RCC 7860 (cell line): ENCODE measurements around the gene AK1.

ENCODE experiments used
- DNase-seq: peaks from one replicate; pipeline ENCODE4 v3.0.0-alpha.2; 2015; ENCODE audit warnings: low spot score
- FAIRE-seq: peaks from 2 replicates; lab custom pipeline; 2012; peaks lifted over from hg19 to GRCh38; lab: Jason Lieb, UNC

AK1 gene

DNA sequence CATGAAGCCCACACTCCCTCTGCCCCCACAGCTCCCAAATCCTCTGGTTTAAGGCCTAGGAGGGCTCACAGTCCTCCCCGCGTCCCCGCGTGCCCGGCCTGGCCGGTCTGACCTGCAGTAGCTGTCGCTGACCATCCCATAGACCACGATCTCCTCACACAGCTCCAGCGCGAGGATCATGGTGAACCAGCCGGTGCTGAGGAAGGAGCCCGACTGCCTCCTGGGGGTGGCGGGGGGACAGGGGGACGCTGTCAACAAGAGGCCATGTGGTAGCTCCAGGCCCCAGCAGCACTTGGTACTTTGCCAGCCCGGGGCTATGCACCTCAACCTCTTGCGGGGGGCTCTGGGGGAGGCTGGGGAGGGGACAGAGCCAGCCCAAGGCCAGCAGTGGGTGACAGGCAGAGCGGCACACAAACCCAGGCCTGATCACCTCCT is 32.4 kb upstream of the AK1 start:
- no peak for DNase-seq
- FAIRE-seq = no peak

DNA sequence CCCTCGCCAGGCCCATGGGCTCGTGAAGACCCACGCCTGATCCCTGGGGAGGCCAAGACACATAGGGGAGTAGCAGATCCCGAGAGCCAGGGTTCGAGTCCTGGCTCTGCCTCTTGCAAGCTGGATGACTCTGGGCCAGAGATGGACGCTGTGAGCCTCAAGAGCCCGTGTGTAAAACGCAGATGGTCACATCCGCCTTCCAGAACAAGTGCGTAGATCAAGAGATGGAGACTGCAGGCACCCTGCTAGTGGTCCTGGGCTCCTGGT is 31.1 kb upstream of the AK1 start:
- no peak for FAIRE-seq
- no peak for DNase-seq

DNA sequence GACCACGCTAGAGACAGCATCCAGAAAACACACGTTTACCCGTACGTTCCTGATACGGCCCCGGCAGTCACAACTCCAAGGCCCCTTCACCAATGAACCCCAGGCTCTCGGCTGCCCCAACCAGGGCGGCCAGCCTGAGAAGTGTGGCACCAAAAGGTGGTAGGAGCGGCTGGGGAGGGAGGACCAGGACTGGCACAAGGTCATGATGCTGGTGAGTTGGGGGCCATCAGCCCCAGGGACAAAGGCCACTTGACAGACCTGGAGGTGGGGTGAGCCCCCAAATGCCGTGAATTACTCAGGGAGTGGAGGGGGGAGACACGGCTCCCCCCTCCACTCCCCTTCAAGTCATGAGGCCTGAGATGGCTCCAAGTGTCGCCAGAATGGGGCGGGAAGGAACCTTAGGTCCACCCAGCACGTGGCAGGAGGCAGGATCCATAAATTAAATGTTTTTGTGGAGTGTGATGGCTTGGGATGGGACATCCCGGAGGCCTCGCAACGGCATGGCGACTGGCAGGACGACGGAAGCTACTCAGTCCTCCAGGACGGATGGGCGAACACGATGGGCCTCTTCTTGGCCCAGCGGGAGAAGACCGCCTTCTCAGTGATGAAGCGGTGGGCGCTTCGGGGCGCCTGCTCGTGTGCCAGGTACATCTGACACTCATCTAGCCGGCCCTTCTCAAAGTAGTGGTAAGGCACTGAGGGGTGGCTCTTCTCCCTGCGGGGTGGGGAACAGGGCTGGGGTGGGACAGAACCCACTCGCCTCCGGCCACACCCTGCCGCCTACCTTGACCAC is 30.6 kb upstream of the AK1 start:
- no peak for FAIRE-seq
- no peak for DNase-seq

DNA sequence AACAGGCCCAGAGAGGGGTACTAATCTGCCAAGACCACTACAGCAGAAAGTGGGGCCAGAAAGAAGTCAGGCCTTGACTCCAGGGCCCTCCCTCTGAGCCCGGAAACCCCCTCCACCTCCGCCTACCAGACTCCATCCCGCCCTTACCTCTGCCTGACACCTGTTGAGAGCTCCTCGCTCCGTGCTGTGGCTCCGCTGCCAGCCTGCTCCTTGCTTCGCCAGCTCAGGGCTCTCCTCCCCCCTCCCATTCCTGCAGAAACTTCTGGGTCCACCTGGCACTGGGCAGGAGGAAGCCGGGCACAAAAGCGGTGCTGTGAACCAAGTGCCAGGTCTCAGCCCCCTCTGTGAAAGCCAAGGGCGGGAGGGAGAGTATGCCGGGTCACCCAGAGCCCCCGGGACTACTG is 28.3 kb upstream of the AK1 start:
- FAIRE-seq (no peak), DNase-seq (no peak)

DNA sequence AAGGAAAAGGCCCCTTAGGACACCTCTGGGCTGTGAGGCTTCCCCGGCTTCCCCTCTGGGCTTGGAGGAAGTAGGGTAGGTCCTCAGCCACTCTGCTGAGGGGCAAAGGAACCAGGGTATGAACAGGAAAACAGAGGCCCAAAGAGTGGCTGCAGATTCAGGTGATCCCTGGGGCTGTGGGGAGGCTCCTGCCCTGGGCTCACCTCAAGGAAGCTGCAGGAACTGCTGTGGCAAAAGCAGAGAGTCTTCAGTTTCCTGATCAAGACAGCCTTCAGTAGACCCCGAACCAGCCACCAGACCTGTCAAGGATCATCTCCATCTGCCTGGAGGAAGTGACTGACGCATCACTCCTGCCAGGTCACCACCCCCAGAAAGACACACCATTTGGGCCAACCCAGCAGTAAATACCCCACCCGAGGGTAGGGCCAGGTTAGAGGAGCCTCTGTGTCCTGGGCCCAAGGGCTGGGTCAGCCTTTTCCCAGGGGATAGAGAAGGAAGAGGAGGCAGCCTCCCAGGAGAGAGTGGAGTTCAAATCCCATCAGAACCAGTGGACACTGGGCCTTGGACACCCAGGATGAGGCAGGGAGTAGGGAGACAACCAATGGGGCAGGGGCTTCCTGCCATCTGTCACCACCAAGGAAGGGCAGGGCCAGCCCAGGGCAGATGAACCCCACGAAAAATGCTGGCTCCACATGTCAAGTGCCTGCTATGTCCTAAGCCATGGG is 27.7 kb upstream of the AK1 start:
- FAIRE-seq = no peak
- no peak for DNase-seq

DNA sequence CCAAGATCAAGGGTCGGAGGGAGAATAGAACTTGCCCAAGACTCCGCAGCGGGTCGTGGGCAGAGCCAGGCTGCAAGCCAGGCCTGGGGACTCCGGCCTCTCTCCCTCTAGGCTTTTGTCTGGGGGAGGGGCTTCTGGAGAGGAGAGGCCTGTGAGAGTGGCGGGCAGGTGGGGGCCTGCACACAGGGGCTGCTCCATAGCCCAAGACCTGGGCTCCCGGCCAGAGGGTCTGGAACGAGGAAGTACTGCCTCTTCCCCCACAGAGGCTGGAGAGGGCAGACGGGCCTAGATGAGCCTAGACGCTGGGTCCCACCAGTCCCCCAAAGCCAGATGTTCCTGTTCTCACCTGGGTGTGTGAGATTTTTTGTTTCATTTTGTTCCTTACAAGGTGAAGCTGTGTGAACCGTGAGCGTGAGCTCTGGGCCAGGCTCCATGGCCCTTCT is 27.1 kb upstream of the AK1 start:
- no peak for DNase-seq
- no peak for FAIRE-seq

DNA sequence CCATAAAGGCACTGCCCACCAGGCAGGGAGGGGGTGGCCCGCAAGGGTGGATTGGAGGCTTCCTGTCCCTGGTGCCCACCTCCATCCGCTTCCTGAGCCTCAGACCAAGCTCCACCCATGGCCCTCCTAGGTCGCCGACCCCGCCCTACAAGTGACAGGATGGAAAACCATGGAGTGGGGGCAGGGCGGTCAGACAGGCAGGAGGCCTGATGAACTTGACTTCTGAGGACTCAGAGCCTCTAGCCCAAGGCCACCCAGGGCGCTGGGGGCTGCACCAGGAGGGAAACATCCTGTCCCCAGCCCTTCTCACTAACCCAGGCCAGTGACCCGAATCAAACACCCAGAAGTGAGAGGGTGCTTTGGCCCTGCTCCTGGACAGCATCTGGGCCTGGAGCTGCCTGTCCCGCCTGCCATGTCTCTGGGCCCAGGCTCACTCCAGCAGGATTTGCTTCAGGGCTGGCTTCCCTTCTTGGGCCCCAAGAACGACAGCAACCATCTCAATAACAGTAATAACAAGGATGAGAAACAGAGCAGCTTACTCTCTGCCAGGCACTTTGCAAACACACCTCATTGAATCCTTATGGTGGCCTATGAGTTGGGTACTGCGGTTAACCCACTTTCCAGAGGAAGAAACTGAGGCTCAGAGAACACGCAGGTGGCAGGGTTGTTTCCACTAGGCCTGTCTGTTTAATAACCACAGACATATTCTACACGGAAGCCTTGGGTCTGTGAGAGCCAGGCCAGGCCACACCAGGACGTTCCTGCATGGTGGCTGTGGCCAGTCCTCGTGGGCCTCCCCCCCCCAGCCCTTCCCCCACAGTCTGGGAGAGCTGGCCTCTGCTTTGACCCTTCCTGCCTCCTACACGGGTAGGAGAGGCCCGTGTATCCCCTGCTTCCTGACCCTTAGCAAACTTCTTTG is 26.3 kb upstream of the AK1 start:
- FAIRE-seq (no peak), DNase-seq (peak; percentile 22)

DNA sequence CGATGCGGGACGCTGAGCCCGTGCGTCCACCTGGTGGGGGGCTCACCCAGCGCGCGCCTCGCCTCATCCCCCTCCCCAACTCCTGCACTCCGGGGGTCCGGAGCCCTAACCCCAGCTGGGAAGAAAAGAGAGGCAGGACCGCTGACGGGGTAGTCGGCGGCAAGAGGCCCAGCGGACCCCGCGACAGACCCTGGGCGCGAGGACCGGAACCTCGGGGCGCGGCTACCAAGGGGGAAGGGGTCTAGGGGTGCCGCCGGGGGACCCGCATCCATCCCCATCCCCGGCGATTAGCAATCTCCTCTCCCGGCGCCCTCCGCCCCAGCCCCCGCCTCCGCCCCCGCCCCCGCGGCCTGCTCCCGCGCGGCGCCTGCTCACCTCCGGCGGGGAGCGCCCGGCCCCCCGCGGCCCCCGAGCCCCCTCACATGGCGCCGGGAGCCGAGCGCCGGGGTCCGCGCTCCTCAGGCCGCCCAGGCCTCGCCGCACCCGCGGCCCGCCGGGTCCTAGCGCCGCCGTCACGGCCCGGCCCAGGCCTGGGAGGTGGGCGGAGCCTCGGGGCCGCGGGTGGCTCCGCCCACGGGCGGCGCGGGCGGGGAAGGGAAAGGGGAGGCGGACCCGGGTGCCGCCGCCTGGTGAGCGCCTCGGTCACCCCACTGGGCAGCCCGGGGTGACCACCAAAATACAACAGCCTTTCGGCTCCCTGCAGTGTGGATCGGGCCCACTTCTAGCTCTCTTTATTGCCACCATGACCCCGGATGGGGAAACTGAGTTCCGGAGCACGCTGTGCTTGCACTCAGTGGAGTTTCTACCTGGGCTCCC is 21.9 kb upstream of the AK1 start, which contains the start of gene ST6GALNAC6:
TSS of gene ST6GALNAC6 (minus strand) at position 476 of the 816 bp plus-strand sequence. CDS start 1,622 bp downstream, outside the sequence.
- FAIRE-seq = no peak
- DNase-seq = peak; percentile 14

DNA sequence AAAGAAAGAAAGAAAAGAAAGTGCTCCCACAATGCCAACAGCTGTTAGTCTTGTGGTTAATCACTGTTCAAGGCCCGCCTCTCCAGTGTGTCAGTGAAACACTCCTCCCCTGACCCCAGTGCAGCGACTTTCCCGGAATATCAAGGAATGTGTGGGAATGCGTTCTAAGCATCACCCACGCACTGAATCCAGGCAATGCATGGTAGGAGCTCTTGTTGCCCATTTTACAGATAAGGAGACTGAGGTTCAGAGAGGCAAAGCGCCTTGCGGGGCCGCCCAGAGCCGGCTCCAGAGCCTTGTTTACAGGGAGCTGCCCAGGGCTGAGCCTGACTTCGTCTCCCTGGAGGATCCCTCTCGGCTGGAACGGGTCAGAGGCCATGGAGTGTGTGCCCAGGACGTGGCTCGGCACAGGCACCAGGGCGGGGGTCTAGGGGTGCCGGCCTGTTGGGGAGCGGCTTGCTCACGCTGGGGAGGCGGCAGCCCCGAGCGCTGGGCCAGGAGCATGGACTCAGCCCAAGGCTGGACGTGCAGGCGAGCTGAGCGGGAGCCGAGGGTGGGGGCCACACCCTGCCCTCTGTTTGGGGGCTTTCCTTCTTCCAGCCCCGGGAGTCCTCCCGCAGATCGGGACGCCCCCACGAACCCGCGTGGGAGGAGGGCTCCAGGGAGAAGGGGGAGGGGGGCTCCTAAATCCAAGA is 21.1 kb upstream of the AK1 start:
- no peak for FAIRE-seq
- peak; percentile 26 for DNase-seq

DNA sequence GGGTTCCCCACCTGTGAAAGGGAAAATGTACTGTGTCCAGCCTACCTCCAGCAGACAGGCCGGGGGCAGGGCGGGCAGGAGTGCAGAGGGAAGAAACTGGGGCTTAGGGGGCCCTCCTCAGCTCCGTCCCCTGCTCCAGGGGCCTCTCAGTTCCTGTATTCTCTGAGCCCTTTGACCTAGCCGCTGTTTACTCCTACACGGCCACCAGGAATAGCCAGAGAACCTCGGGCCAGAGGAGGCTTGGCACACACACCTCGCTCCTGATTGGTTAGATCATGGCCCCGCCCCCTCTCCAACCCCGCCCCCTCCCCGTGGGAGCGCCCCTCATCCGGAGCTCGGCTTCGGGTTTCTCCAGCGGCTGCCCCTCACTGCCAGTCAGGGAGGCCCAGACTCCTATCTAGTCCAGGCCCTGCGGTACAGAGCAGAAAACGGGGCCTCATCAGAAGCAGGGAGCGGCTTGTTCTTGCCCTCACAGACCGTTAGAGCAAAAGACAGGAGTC is 19.8 kb upstream of the AK1 start:
- FAIRE-seq (no peak), DNase-seq (no peak)

DNA sequence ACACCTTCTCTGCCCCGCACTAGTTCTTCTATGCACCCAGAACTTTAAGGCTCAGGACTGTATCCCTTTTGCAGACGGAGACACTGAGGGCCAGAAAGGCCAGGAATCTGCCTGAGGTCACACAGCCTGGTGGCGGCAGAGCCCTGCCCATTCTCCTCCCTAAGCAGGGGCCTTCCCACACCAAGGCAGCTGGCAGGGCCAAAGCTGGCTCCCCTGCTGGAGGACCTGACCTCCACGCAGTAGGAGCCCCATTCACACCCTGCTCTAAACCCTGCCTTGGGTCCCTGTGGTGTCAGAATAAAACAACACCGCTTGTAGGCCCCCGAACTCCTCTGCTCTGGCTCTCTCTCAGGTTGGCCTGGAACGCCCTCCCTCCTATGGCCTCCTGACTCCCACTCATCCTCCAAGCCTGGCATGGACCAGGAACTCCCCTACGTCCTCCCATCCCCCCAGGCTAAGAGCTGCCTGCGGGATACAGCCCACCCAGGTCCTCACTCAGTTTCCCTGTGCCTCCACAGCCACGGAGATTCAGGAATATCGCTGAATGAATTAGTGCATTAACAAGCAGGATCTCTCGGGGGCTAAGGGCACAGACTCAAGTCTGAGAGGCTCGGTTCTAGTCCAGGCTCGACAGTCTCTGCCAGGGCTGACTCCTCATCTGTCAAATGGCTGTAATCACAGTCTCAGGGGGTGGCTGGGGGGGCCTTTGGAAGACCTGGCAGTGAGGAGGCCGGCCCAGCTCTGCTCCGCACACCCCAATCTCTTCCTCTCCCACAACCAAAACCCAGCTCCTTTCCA is 19.1 kb upstream of the AK1 start:
- DNase-seq = no peak
- FAIRE-seq = no peak

DNA sequence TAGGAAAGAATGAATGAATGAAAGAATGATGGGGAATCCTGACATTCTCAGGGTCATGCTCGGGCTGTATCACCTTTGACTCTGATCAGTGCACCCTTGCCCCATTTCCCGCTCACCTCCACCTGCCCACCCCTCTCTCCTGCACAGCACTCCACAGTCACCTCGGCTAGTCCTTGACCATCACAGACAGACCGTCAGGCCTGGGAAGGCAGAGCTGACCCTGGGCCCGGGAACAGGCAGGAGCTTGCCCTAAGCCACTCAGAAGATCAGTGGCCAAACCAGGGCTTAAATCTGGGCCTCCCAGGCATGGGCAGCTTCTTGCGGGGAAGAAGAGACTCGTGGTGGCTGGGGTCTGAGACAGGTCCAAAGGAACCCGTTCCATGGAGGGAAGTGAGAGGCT is 18.3 kb upstream of the AK1 start:
- no peak for FAIRE-seq

DNA sequence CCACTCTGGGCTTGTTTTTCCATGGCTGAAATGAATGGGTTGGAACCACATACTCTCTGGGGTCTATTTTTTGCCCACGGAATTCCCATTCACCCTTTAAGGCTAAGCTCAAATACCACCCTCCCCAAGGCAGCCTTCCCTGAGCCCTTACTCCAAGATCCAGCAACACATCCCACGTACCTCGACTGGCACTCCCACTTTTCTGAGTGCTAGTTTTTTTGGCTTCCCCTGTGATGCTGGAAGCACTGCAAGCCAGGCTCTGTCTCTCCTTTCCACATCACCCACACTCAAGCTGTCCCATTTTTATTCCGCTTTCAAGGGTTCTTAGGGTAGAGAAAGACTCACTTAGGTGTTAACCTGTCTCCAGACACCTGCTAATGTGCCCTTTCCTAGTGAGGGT is 15.9 kb upstream of the AK1 start:
- DNase-seq (no peak), FAIRE-seq (no peak)

More for the DNA sequence above, 18.3 kb upstream of the AK1 start:
- DNase-seq = no peak

DNA sequence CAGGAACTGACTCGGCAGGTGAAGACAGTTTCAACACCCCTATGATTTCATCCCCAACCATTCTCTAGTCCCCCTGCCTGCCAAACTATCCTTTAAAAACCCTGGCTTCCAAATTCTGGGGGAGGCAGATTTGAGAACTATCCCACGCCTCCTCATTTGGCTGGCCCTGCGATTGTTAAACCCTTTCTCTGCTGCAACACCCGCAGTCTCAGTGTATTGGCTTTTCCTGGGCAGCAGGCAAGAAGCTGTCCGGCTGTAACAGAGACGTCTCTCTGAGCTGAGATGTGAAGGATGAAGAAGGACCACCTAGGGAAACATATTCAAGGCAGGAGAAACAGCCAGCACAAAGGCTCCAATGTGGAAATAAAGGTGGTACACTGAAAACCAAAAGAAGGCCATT is 15.4 kb upstream of the AK1 start:
- FAIRE-seq (no peak), DNase-seq (no peak)

DNA sequence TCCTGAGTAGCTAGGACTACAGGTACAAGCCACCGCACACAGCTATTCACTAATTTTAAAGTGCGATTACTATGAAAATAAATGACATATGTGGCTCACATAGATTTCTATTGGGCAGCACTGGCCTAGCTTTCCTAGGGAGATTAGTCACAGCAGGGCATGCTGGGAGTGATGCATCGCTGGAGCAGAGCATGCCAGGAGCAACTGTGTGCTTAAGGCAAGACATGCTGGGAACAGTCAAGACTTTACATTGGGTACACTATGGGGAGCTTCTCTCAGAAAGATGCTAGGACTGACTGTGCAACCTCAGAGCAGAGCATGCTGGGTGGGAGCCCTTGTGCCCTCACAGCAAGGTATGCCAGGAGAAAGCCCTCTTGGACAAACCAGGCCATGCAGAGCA is 12.6 kb upstream of the AK1 start:
- peak; percentile 11 for DNase-seq
- FAIRE-seq = no peak

DNA sequence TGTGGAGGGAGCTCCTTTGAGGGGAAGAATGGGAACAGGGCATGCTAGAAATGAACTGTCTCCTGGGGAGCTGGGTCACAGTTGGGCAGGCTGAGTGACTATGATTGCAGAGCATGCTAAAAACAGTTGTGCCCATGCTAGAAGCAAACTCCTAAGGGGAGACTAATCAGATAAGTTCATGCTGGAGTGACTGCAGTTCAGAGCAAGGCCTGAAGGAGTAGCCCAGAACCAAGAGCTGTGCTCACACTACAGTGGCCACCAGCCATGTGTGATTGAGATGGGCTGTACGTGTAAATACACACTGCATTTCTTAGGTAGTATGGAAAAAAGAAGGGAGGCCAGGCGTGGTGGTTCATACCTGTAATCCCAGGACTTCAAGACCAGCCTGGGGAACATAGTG is 10.3 kb upstream of the AK1 start:
- FAIRE-seq (no peak), DNase-seq (no peak)

DNA sequence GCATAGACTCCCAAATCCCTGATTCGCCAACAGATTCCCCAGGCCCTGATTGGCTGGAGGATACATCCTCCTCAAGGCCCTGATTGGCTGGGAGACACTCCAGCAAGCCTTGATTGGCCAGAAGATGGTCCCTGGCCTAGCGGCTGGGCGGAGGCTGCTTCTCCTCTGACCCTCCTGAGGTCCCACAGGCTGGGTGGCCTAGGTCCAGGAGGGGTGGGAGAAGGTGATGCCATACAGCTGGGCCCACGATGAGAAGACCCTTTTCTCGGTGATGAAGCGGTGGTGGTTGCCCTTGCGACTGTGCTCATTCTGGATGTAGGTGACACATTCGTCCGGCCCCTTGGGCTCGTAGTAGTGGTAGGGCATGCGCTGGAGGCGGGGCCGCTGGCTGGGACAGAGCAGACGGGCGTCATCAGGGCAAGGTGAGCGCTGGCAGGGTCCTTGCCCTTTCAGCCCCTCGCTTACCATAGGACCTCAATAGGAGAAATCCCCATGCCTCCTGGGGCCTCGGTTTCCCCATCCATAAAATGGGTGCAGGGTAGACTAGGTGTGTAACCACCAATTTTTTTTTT is 9.0 kb upstream of the AK1 start:
- no peak for FAIRE-seq
- DNase-seq = no peak

DNA sequence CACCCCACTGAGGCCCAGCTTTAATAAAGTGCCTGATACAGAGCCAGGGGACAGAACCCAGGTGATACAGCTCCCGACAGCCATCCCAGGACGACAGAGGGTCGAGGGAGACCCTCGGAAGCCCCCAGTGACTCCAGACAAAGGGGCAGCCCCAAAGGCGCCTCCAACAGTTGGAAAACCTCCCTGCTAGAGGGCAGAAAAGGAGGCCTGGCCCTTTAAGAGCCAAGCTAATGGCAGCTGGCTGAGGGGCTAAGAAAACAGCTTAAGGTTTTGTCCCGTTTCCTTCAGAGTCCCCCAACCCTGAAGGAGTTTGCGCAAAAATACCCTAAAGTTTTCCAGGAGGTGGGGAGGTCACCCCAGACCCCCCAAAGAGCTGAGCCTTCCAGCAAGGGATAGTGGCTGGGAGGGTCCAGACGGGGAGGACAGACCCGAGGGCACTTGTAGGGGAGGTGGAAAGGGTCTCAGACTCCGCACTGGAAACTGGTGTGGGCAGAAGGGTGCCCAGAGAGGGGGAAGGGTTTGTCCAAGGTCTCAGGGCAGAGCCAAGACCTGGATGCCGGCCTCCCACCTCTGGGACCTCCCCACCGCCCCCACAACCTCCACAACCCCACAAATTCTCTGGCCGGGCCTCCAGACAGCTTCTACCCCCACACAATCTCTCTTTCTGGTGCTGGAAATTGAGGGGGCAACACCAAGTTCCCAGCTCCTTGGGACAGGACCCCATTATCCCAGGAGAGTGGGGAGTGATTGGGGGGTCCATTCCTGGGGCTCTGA is 8.2 kb upstream of the AK1 start:
- FAIRE-seq (no peak), DNase-seq (no peak)
